ENCODE measurements around the gene TUBA4B. TPM values are rescaled to one million over a fixed set of nuclear protein-coding genes. Genes with fewer than 3 reads are reported as not detected.
A peak's percentile ranks its signal among the peaks of the same experiment; 100 is the strongest.

The TUBA4B gene
- total and polyA plus RNA-seq, 2 donors from 2014 or later: 0.98 to 15.4 TPM

DNA sequence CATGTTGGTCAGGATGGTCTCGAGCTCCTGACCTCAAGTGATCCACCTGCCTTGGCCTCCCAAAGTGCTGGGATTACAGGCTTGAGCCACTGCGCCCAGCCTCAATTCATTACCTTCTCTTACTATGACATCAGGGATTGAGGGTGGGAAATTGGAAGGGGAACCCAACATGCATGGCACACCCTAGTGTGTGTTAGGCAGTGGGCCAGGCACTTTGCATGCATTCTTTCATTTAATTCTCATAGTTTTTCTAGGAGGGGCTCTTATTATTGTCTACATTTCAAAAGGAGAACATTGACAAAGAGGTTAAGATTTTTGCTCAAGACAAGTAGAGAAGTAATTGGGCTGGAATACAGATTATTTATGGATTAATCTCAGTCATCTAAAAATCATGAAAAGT, 15.3 kb downstream of the TUBA4B start:
- TF ChIP-seq, protein P1, sequence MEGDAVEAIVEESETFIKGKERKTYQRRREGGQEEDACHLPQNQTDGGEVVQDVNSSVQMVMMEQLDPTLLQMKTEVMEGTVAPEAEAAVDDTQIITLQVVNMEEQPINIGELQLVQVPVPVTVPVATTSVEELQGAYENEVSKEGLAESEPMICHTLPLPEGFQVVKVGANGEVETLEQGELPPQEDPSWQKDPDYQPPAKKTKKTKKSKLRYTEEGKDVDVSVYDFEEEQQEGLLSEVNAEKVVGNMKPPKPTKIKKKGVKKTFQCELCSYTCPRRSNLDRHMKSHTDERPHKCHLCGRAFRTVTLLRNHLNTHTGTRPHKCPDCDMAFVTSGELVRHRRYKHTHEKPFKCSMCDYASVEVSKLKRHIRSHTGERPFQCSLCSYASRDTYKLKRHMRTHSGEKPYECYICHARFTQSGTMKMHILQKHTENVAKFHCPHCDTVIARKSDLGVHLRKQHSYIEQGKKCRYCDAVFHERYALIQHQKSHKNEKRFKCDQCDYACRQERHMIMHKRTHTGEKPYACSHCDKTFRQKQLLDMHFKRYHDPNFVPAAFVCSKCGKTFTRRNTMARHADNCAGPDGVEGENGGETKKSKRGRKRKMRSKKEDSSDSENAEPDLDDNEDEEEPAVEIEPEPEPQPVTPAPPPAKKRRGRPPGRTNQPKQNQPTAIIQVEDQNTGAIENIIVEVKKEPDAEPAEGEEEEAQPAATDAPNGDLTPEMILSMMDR (IDR thresholded peaks at IDR 0.05; ENCODE audit: borderline replicate concordance, extremely low read depth, insufficient read depth): no peak
- no peak for FAIRE-seq
- no peak overlapping the region for H3K27ac ChIP-seq (ENCODE audit: low read depth in 2 of 2, low read length in 2 of 2)
- peaks cover 0 to 11% (median 2%) of the 10 kb centered on the region in 3 donors for H3K4me1 ChIP-seq (ENCODE audit: control insufficient read depth in 2 of 3, insufficient read depth in 2 of 3, low read depth in 1 of 3, low read length in 3 of 3)
- H3K4me3 ChIP-seq (ENCODE audit: low read length in 3 of 3): no peak overlapping the region
- peak in 1 of 5 donors; percentile 4 for DNase-seq
- no peak overlapping the region for H3K9ac ChIP-seq (ENCODE audit: low read length in 3 of 3)
- no peaks in the 10 kb centered on the region for H3K36me3 ChIP-seq (ENCODE audit: control insufficient read depth in 2 of 3, insufficient read depth in 3 of 3, low read length in 3 of 3)
- no peaks in the 10 kb centered on the region for H3K9me3 ChIP-seq (ENCODE audit: control insufficient read depth in 2 of 3, insufficient read depth in 1 of 3, low read length in 3 of 3)
- H3K27me3 ChIP-seq (ENCODE audit: control insufficient read depth, insufficient read depth, low read length): no peaks in the 10 kb centered on the region
- intact Hi-C loops (cut with DNase I): no loop called here

- Histone ChIP-seq H3K27me3 (ENCODE audit: control insufficient read depth, insufficient read depth, low read length) (no peaks in the 10 kb centered on the region), H3K9me3 (ENCODE audit: control insufficient read depth in 2 of 3, insufficient read depth in 1 of 3, low read length in 3 of 3) (no peaks in the 10 kb centered on the region), H3K4me3 (ENCODE audit: low read length in 3 of 3) (no peak overlapping the region), H3K27ac (ENCODE audit: low read depth in 2 of 2, low read length in 2 of 2) (peak overlapping the region in 1 of 2 donors; percentile 26), H3K4me1 (ENCODE audit: control insufficient read depth in 2 of 3, insufficient read depth in 2 of 3, low read depth in 1 of 3, low read length in 3 of 3) (peaks cover 0 to 11% (median 2%) of the 10 kb centered on the region in 3 donors), H3K9ac (ENCODE audit: low read length in 3 of 3) (no peak overlapping the region), H3K36me3 (ENCODE audit: control insufficient read depth in 2 of 3, insufficient read depth in 3 of 3, low read length in 3 of 3) (no peaks in the 10 kb centered on the region)
- intact Hi-C loops (cut with DNase I): no loop called here
- TF ChIP-seq, protein P1 (IDR thresholded peaks at IDR 0.05; ENCODE audit: borderline replicate concordance, extremely low read depth, insufficient read depth): no peak
- no peak for FAIRE-seq
- peak; percentile 57 to 84 (median 64) for DNase-seq
Observed at GRCh38 chr2:219269362-219270054, 16.5 kb downstream of the TUBA4B start.

DNA sequence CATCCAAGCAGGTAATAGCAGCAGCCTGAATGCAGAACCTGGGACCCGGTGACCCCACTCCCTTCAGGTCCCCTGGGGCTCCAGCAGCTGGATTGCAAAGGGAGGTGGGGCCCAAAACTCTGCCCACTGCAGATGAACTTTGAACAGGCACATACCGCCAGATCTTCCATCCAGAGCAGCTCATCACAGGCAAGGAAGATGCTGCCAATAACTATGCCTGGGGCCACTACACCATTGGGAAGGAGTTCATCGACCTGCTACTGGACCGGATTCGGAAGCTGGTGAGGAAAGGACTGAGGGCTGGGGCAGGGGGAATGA, 17.0 kb downstream of the TUBA4B start:
- Histone ChIP-seq H3K27me3 (ENCODE audit: control insufficient read depth, insufficient read depth, low read length) (no peaks in the 10 kb centered on the region), H3K27ac (ENCODE audit: low read depth in 2 of 2, low read length in 2 of 2) (peak overlapping the region in 1 of 2 donors; percentile 26), H3K36me3 (ENCODE audit: control insufficient read depth in 2 of 3, insufficient read depth in 3 of 3, low read length in 3 of 3) (no peaks in the 10 kb centered on the region), H3K4me1 (ENCODE audit: control insufficient read depth in 2 of 3, insufficient read depth in 2 of 3, low read depth in 1 of 3, low read length in 3 of 3) (peaks cover 0 to 11% (median 2%) of the 10 kb centered on the region in 3 donors), H3K9me3 (ENCODE audit: control insufficient read depth in 2 of 3, insufficient read depth in 1 of 3, low read length in 3 of 3) (no peaks in the 10 kb centered on the region), H3K4me3 (ENCODE audit: low read length in 3 of 3) (no peak overlapping the region), H3K9ac (ENCODE audit: low read length in 3 of 3) (no peak overlapping the region)
- TF ChIP-seq, protein P1 (IDR thresholded peaks at IDR 0.05; ENCODE audit: borderline replicate concordance, extremely low read depth, insufficient read depth): no peak
- intact Hi-C loops (cut with DNase I): no loop called here
- FAIRE-seq (no peak), DNase-seq (peak; percentile 7 to 45 (median 26))

All from kidney (tissue), 14 donors.